Hepatocyte (in vitro differentiated cells): Measurements from ENCODE around the gene C4A.
"Not testable (repeated sequence)": the region's sequence is repeated elsewhere in the genome, so short reads cannot be mapped to it uniquely, and the experiment has no call there.

Source experiments
- EZH2phosphoT487 ChIP-seq: fragments of 200-600 bp; sonication (generic); IDR thresholded peaks from one replicate; pipeline ENCODE4 v1.6.1; 2018; ENCODE audit warnings: antibody characterized with exemption, mild to moderate bottlenecking, low read depth, moderate library complexity; ENCODE audit not compliant: unreplicated experiment, severe bottlenecking
- TF ChIP-seq, protein P1 (sequence below): fragments of 200-600 bp; sonication (generic); IDR thresholded peaks from 2 replicates; pipeline ENCODE4 v1.5.1; 2016; ENCODE audit warnings: antibody characterized with exemption, mild to moderate bottlenecking; ENCODE audit not compliant: poor library complexity

DNA sequence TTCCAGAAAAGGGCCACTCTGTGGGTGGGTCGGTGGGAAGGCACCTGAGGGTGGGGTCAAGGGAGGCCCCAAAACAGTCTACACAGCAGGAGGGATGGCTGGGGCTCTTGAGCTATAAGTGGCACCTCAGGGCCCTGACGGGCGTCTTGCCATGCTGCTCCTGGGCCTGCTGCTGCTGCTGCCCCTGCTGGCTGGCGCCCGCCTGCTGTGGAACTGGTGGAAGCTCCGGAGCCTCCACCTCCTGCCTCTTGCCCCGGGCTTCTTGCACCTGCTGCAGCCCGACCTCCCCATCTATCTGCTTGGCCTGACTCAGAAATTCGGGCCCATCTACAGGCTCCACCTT, 23.7 kb downstream of the C4A start:
- TF ChIP-seq, protein P1, sequence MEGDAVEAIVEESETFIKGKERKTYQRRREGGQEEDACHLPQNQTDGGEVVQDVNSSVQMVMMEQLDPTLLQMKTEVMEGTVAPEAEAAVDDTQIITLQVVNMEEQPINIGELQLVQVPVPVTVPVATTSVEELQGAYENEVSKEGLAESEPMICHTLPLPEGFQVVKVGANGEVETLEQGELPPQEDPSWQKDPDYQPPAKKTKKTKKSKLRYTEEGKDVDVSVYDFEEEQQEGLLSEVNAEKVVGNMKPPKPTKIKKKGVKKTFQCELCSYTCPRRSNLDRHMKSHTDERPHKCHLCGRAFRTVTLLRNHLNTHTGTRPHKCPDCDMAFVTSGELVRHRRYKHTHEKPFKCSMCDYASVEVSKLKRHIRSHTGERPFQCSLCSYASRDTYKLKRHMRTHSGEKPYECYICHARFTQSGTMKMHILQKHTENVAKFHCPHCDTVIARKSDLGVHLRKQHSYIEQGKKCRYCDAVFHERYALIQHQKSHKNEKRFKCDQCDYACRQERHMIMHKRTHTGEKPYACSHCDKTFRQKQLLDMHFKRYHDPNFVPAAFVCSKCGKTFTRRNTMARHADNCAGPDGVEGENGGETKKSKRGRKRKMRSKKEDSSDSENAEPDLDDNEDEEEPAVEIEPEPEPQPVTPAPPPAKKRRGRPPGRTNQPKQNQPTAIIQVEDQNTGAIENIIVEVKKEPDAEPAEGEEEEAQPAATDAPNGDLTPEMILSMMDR = not testable (repeated sequence)
- not testable (repeated sequence) for TF ChIP-seq EZH2phosphoT487
